Peyer's patch (tissue), 4 donors: Measurements from ENCODE around the gene STAU1. TPM values are rescaled to one million over a fixed set of nuclear protein-coding genes. Genes with fewer than 3 reads are reported as not detected.

Experiments used
- DNase-seq, 3 donors: peaks; one replicate each; pipeline ENCODE4 v3.0.0-alpha.2; 2017 to 2019
- H3K27ac ChIP-seq, 4 donors: fragments of 200-600 bp; sonication (generic); one replicate each; pipeline ENCODE4 v1.5.1; 2016 to 2019
- H3K27me3 ChIP-seq, 2 donors: fragments of 200-600 bp; sonication (generic); one replicate each; pipeline ENCODE4 v1.5.1; 2019
- H3K36me3 ChIP-seq, 3 donors: fragments of 200-600 bp; sonication (generic); one replicate each; pipeline ENCODE4 v1.5.1; 2016 to 2019
- H3K4me1 ChIP-seq, 4 donors: fragments of 200-600 bp; sonication (generic); one replicate each; pipeline ENCODE4 v1.5.1; 2016 to 2019
- H3K4me3 ChIP-seq, 4 donors: fragments of 200-600 bp; sonication (generic); 1 replicate in 3 of 4; 2 replicates in 1 of 4; pipeline ENCODE4 v1.5.1; 2016 to 2019; ENCODE audit warnings: mild to moderate bottlenecking in 1 of 4
- H3K9me3 ChIP-seq, 4 donors: fragments of 200-600 bp; sonication (generic); one replicate each; pipeline ENCODE4 v1.5.1; 2016 to 2019; ENCODE audit warnings: mild to moderate bottlenecking in 1 of 4
- CTCF ChIP-seq, 6 experiments: fragments of 450-650 bp in 4 of 6; fragments of 200-600 bp in 2 of 6; sonication (generic) in 1 of 6; IDR thresholded peaks; one replicate each; pipeline ENCODE4 v1.5.1; 2017 to 2019; ENCODE audit warnings: antibody characterized with exemption in 6 of 6, mild to moderate bottlenecking in 3 of 6, moderate library complexity in 1 of 6
- POLR2A ChIP-seq, 2 donors: fragments of 450-650 bp; IDR thresholded peaks; one replicate each; pipeline ENCODE4 v1.5.1; 2017; ENCODE audit warnings: antibody characterized with exemption in 2 of 2, mild to moderate bottlenecking in 2 of 2, moderate library complexity in 2 of 2
- total RNA-seq, 4 donors: library from RNA; depleted of rRNA; stranded (reverse); fragments of >200 nt; gene quantifications; one replicate each; pipeline ENCODE4 v1.1.0, GENCODE V29; 2016

The STAU1 gene
- total RNA-seq, 4 donors from 2014 or later = 58.6 to 82.4 (median 75.2) TPM

GRCh38 chr20:49215232-49215631 is 27.1 kb upstream of the STAU1 start:
- no peak for DNase-seq
- peaks cover 0 to 3% (median 1%) of the 10 kb centered on the region in 4 donors for H3K4me1 ChIP-seq
- H3K4me3 ChIP-seq = no peak overlapping the region
- TF ChIP-seq CTCF (IDR thresholded peaks at IDR 0.05) = no peak
- TF ChIP-seq POLR2A (IDR thresholded peaks at IDR 0.05) = no peak
- H3K27me3 ChIP-seq = no peaks in the 10 kb centered on the region
- no peaks in the 10 kb centered on the region for H3K9me3 ChIP-seq
- H3K36me3 ChIP-seq = no peaks in the 10 kb centered on the region
- H3K27ac ChIP-seq = no peak overlapping the region

- Histone ChIP-seq H3K36me3 (no peaks in the 10 kb centered on the region), H3K4me1 (no peaks in the 10 kb centered on the region), H3K4me3 (no peak overlapping the region), H3K9me3 (no peaks in the 10 kb centered on the region), H3K27ac (no peak overlapping the region), H3K27me3 (no peaks in the 10 kb centered on the region)
- TF ChIP-seq CTCF (IDR thresholded peaks at IDR 0.05) = no peak
- no peak for TF ChIP-seq POLR2A (IDR thresholded peaks at IDR 0.05)
- DNase-seq = no peak
Measured at GRCh38 chr20:49214571-49214970, 26.4 kb upstream of the STAU1 start.

GRCh38 chr20:49210757-49211110 is 22.6 kb upstream of the STAU1 start:
- no peak for DNase-seq
- TF ChIP-seq CTCF (IDR thresholded peaks at IDR 0.05) (no peak), POLR2A (IDR thresholded peaks at IDR 0.05) (no peak)

DNA sequence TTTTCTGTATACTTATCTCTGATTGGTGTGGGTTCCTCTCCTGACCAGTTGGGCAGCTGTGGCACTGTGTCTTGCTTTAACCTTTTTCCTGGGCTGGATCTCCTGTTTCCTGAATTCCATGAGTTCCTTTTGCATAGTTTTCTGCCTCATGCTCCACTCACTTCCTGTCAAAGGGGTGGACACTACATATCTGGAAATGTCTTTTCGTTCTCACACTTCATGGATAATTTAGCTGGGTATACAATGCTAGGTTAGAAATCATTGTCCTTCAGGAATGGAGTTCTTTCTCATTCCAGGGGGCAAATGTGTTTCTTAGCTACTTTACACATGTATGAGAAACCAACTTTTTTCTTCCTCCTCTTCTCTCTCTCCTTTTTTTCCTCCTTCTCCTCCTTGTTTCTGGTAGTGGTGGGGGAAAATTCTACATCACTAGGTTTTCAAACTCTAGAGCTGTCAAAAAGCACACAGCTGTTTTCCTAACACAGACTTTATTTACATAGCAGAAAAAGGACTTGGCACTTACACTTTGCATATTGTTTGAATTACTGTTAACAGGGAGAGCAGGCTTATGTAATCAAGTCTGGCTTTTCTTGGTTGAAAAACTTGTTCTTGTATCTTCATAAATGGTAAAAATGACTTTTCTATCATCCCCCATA is 22.1 kb upstream of the STAU1 start:
- no peak for DNase-seq
- no peak overlapping the region for H3K4me3 ChIP-seq
- H3K27ac ChIP-seq = no peak overlapping the region
- no peaks in the 10 kb centered on the region for H3K9me3 ChIP-seq
- TF ChIP-seq CTCF (IDR thresholded peaks at IDR 0.05) (no peak), POLR2A (IDR thresholded peaks at IDR 0.05) (no peak)
- no peaks in the 10 kb centered on the region for H3K4me1 ChIP-seq
- no peaks in the 10 kb centered on the region for H3K36me3 ChIP-seq
- no peaks in the 10 kb centered on the region for H3K27me3 ChIP-seq

More at GRCh38 chr20:49210757-49211110, 22.6 kb upstream of the STAU1 start:
- no peaks in the 10 kb centered on the region for H3K9me3 ChIP-seq
- H3K4me1 ChIP-seq = no peaks in the 10 kb centered on the region
- no peaks in the 10 kb centered on the region for H3K36me3 ChIP-seq
- no peaks in the 10 kb centered on the region for H3K27me3 ChIP-seq
- no peak overlapping the region for H3K27ac ChIP-seq
- no peak overlapping the region for H3K4me3 ChIP-seq

GRCh38 chr20:49207076-49207475 is 18.9 kb upstream of the STAU1 start:
- no peak for TF ChIP-seq CTCF (IDR thresholded peaks at IDR 0.05)
- no peak for TF ChIP-seq POLR2A (IDR thresholded peaks at IDR 0.05)
- H3K27ac ChIP-seq = no peak overlapping the region
- H3K27me3 ChIP-seq = no peaks in the 10 kb centered on the region
- H3K36me3 ChIP-seq = no peaks in the 10 kb centered on the region
- no peak for DNase-seq
- H3K4me1 ChIP-seq = no peaks in the 10 kb centered on the region
- H3K9me3 ChIP-seq = no peaks in the 10 kb centered on the region
- H3K4me3 ChIP-seq = no peak overlapping the region

DNA sequence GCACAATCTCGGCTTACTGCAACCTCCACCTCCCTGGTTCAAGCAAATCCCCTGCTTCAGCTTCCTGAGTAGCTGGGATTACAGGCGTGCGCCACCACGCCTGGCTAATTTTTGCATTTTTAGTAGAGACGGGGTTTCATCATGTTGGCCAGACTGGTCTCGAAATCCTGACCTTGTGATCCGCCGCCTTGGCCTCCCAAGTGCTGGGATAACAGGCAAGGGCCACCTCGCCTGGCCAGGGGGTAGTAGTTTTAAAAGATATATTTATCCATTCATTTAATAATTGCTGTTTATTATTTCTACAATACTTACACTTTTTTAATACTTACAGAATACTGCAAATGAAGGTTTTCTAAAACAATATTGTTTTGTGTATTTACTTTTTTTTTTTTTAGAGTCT is 15.6 kb upstream of the STAU1 start:
- no peak for TF ChIP-seq POLR2A (IDR thresholded peaks at IDR 0.05)
- H3K27me3 ChIP-seq = no peaks in the 10 kb centered on the region
- H3K4me3 ChIP-seq = no peak overlapping the region
- H3K9me3 ChIP-seq = no peaks in the 10 kb centered on the region
- no peaks in the 10 kb centered on the region for H3K4me1 ChIP-seq
- DNase-seq = peak in 1 of 3 donors; percentile 13
- no peak overlapping the region for H3K27ac ChIP-seq
- H3K36me3 ChIP-seq = no peaks in the 10 kb centered on the region
